SK-N-SH treated with all-trans-retinoic acid at 6 μM for 48 hours (cell line): ENCODE results near the gene TXNL4B.
"Not testable (repeated sequence)": the region's sequence is repeated elsewhere in the genome, so short reads cannot be mapped to it uniquely, and the experiment has no call there.

Source experiments
- ATAC-seq: fragments of 200-7000 bp; cut with Tn5 transposase; 3 replicates; pipeline ENCODE4 v1.9.1; 2020; ENCODE audit warnings: mild to moderate bottlenecking, moderate library complexity
- BACH2 ChIP-seq: fragments of 250-450 bp; sonication (Bioruptor Pico); IDR thresholded peaks from 2 replicates; pipeline ENCODE4 v1.9.0; 2021; ENCODE audit warnings: mild to moderate bottlenecking, borderline replicate concordance
- CSDC2 ChIP-seq: fragments of 250-450 bp; sonication (Bioruptor Pico); IDR thresholded peaks from 2 replicates; pipeline ENCODE4 v1.5.0; 2020; ENCODE audit warnings: mild to moderate bottlenecking, moderate library complexity
- GLIS3 ChIP-seq: fragments of 250-450 bp; sonication (Bioruptor Pico); IDR thresholded peaks from 2 replicates; pipeline ENCODE4 v1.5.0; 2020; ENCODE audit warnings: mild to moderate bottlenecking, moderate library complexity
- ISL1 ChIP-seq: fragments of 250-450 bp; sonication (Bioruptor Pico); IDR thresholded peaks from 2 replicates; pipeline ENCODE4 v2.1.2; 2022; ENCODE audit warnings: mild to moderate bottlenecking, moderate library complexity
- OSR1 ChIP-seq: fragments of 250-450 bp; sonication (Bioruptor Pico); IDR thresholded peaks from 2 replicates; pipeline ENCODE4 v1.8.0; 2022; ENCODE audit warnings: moderate library complexity, mild to moderate bottlenecking, inconsistent platforms
- RARB ChIP-seq: fragments of 250-450 bp; sonication (Bioruptor Pico); IDR thresholded peaks from 2 replicates; pipeline ENCODE4 v1.8.0; 2021; ENCODE audit warnings: mild to moderate bottlenecking, moderate library complexity
- SNAI2 ChIP-seq: fragments of 250-450 bp; sonication (Bioruptor Pico); IDR thresholded peaks from 2 replicates; pipeline ENCODE4 v1.5.0; 2020; ENCODE audit warnings: mild to moderate bottlenecking, moderate library complexity
- TCF4 ChIP-seq: fragments of 250-450 bp; sonication (Bioruptor Pico); IDR thresholded peaks from 2 replicates; pipeline ENCODE4 v1.8.0; 2021; ENCODE audit warnings: mild to moderate bottlenecking, moderate library complexity, borderline replicate concordance
- TOX ChIP-seq: fragments of 250-450 bp; sonication (Bioruptor Pico); IDR thresholded peaks from 2 replicates; pipeline ENCODE4 v1.8.0; 2021; ENCODE audit warnings: mild to moderate bottlenecking, moderate library complexity, borderline replicate concordance
- ZFP3 ChIP-seq: fragments of 250-450 bp; sonication (Bioruptor Pico); IDR thresholded peaks from 2 replicates; pipeline ENCODE4 v1.5.0; 2020; ENCODE audit warnings: mild to moderate bottlenecking, moderate library complexity
- ZFP30 ChIP-seq: fragments of 450-650 bp; formaldehyde crosslinking; IDR thresholded peaks from 2 replicates; pipeline ENCODE4 v1.5.0; 2022; ENCODE audit warnings: mild to moderate bottlenecking, moderate library complexity
- ZNF565 ChIP-seq: fragments of 450-650 bp; formaldehyde crosslinking; conservative IDR thresholded peaks from 2 replicates; pipeline ENCODE4 v1.5.0; 2020; ENCODE audit warnings: low read depth, mild to moderate bottlenecking, moderate library complexity
- ZNF70 ChIP-seq: fragments of 450-650 bp; formaldehyde crosslinking; IDR thresholded peaks from 2 replicates; pipeline ENCODE4 v1.5.0; 2020; ENCODE audit warnings: mild to moderate bottlenecking, moderate library complexity
- ZNF8 ChIP-seq: fragments of 450-650 bp; formaldehyde crosslinking; IDR thresholded peaks from 2 replicates; pipeline ENCODE4 v1.5.0; 2020; ENCODE audit warnings: mild to moderate bottlenecking, moderate library complexity
- TF ChIP-seq, protein P1 (sequence below): fragments of 250-450 bp; sonication (Bioruptor Pico); IDR thresholded peaks from 2 replicates; pipeline ENCODE4 v1.5.0; 2020; ENCODE audit warnings: mild to moderate bottlenecking, moderate library complexity
- TF ChIP-seq, protein P2 (sequence below): fragments of 250-450 bp; sonication (Bioruptor Pico); IDR thresholded peaks from 2 replicates; pipeline ENCODE4 v1.8.0; 2021; ENCODE audit warnings: low read depth, mild to moderate bottlenecking, moderate library complexity, borderline replicate concordance

TXNL4B gene

GRCh38 chr16:72091217-72091616, 2.2 kb downstream of the TXNL4B start:
- TF ChIP-seq ZNF70 (CRISPR knock-in tag), result peak; percentile 87
- TF ChIP-seq RARB (CRISPR knock-in tag), result no peak
- no peak for ATAC-seq

- no peak for TF ChIP-seq GLIS3 (CRISPR knock-in tag)
- no peak for TF ChIP-seq ZNF8 (CRISPR knock-in tag)
- TF ChIP-seq ISL1, result no peak
- TF ChIP-seq TOX (CRISPR knock-in tag), result no peak
- TF ChIP-seq, protein P1, sequence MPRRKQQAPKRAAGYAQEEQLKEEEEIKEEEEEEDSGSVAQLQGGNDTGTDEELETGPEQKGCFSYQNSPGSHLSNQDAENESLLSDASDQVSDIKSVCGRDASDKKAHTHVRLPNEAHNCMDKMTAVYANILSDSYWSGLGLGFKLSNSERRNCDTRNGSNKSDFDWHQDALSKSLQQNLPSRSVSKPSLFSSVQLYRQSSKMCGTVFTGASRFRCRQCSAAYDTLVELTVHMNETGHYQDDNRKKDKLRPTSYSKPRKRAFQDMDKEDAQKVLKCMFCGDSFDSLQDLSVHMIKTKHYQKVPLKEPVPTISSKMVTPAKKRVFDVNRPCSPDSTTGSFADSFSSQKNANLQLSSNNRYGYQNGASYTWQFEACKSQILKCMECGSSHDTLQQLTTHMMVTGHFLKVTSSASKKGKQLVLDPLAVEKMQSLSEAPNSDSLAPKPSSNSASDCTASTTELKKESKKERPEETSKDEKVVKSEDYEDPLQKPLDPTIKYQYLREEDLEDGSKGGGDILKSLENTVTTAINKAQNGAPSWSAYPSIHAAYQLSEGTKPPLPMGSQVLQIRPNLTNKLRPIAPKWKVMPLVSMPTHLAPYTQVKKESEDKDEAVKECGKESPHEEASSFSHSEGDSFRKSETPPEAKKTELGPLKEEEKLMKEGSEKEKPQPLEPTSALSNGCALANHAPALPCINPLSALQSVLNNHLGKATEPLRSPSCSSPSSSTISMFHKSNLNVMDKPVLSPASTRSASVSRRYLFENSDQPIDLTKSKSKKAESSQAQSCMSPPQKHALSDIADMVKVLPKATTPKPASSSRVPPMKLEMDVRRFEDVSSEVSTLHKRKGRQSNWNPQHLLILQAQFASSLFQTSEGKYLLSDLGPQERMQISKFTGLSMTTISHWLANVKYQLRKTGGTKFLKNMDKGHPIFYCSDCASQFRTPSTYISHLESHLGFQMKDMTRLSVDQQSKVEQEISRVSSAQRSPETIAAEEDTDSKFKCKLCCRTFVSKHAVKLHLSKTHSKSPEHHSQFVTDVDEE, result no peak
- no peak for TF ChIP-seq RARB (CRISPR knock-in tag)
- no peak for TF ChIP-seq BACH2 (CRISPR knock-in tag)
- TF ChIP-seq ZFP3 (CRISPR knock-in tag), result no peak
- no peak for ATAC-seq
These were observed 8.4 kb downstream of the TXNL4B start for GRCh38 chr16:72085002-72085401.

GRCh38 chr16:72084445-72084844, 9.0 kb downstream of the TXNL4B start:
- no peak for ATAC-seq
- TF ChIP-seq GLIS3 (CRISPR knock-in tag), result no peak
- no peak for TF ChIP-seq CSDC2 (CRISPR knock-in tag)
- TF ChIP-seq, protein P1, result no peak
- TF ChIP-seq OSR1 (CRISPR knock-in tag), result no peak
- no peak for TF ChIP-seq SNAI2 (CRISPR knock-in tag)
- TF ChIP-seq TCF4 (CRISPR knock-in tag), result no peak
- TF ChIP-seq TOX (CRISPR knock-in tag), result no peak
- TF ChIP-seq ZNF70 (CRISPR knock-in tag), result no peak
- TF ChIP-seq, protein P2, sequence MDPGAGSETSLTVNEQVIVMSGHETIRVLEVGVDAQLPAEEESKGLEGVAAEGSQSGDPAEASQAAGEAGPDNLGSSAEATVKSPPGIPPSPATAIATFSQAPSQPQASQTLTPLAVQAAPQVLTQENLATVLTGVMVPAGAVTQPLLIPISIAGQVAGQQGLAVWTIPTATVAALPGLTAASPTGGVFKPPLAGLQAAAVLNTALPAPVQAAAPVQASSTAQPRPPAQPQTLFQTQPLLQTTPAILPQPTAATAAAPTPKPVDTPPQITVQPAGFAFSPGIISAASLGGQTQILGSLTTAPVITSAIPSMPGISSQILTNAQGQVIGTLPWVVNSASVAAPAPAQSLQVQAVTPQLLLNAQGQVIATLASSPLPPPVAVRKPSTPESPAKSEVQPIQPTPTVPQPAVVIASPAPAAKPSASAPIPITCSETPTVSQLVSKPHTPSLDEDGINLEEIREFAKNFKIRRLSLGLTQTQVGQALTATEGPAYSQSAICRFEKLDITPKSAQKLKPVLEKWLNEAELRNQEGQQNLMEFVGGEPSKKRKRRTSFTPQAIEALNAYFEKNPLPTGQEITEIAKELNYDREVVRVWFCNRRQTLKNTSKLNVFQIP, result no peak

DNA sequence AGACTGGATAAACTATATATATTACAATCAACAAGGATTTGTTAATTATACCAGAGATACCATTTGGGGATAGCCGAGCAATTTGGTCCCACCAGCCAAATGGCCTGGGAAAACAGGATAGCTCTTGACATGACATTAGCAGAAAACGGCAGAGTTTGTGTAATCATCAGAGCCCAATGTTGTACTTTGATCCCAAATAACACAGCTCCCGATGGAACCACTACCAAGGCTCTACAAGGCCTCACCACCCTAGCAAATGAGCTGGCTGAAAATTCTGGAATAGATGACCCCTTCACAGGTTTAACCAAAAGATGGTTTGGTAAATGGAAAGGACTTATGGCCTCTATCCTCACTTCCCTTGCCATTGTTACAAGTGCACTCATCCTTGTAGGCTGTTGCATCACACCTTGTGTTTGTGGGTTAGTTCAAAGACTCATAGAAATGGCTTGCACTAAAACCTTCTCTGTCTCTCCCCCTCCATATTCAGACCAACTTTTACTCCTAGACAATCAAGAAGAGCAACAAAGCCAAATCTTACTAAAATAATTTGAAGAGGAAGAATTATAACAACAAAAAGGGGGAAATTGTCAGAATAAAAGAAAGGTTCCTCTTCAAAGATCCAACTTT, 9.5 kb downstream of the TXNL4B start:
- ATAC-seq, result no peak

DNA sequence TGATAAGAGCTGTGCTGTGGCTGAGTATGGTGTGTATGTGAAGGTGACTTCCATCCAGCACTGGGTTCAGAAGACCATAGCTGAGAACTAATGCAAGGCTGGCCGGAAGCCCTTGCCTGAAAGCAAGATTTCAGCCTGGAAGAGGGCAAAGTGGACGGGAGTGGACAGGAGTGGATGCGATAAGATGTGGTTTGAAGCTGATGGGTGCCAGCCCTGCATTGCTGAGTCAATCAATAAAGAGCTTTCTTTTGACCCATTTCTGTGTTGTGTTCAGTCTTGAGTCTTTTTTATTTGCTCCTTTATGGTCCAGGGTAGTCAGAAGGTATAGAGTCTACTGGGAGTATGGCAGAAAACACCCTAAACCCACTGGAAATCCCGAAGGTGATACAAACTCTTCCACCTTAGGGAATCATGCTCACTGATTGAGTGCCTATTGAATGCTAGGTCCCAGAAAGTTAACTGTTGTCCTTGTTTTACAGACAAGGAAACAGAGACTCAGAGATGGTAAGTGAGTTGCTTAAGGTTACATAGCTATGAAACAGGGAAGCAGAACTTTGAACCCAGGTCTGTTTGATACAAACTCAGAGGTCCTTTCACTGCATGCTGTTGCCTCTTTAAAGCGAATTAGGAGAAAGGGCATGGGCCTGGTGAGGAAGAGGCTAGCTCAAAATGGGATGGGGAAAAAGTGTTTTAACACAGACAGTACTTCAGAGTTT, 16.3 kb downstream of the TXNL4B start:
- not testable (repeated sequence) for ATAC-seq

More for the DNA sequence above, 9.5 kb downstream of the TXNL4B start:
- no peak for TF ChIP-seq ZNF565 (CRISPR knock-in tag)
- TF ChIP-seq SNAI2 (CRISPR knock-in tag), result no peak
- no peak for TF ChIP-seq ISL1
- TF ChIP-seq, protein P2, result no peak
- no peak for TF ChIP-seq ZFP30

- ATAC-seq, result not testable (repeated sequence)
These were observed 18.4 kb downstream of the TXNL4B start for GRCh38 chr16:72075067-72075466.
